HG03025 (cell line): Measurements from ENCODE around the gene ERBB4.
"Not testable (repeated sequence)": the region's sequence is repeated elsewhere in the genome, so short reads cannot be mapped to it uniquely, and the experiment has no call there.

ENCODE experiments used
- ATAC-seq: cut with Tn5 transposase; IDR thresholded peaks from one replicate; pipeline ENCODE4 v1.9.1; 2021; ENCODE audit warnings: mild to moderate bottlenecking, moderate library complexity; ENCODE audit not compliant: unreplicated experiment, low FRiP score

The ERBB4 gene

GRCh38 chr2:212028798-212029394 lies 509.7 kb downstream of the ERBB4 start:
- no peak for ATAC-seq

- no peak for ATAC-seq
These were observed 510.6 kb downstream of the ERBB4 start for GRCh38 chr2:212027681-212028628.

GRCh38 chr2:212024040-212024439 lies 514.6 kb downstream of the ERBB4 start:
- ATAC-seq = no peak

- ATAC-seq = no peak
These were observed 515.6 kb downstream of the ERBB4 start for GRCh38 chr2:212022966-212023365.

GRCh38 chr2:212021947-212022346 lies 516.7 kb downstream of the ERBB4 start:
- ATAC-seq = no peak

- ATAC-seq = no peak
These were observed 523.0 kb downstream of the ERBB4 start for GRCh38 chr2:212015588-212015987.

- no peak for ATAC-seq
These were observed 525.0 kb downstream of the ERBB4 start for GRCh38 chr2:212013626-212014025.

GRCh38 chr2:212010305-212010704 lies 528.3 kb downstream of the ERBB4 start:
- ATAC-seq = not testable (repeated sequence)

- no peak for ATAC-seq
These were observed 530.6 kb downstream of the ERBB4 start for GRCh38 chr2:212007972-212008371.

GRCh38 chr2:212005085-212005671 lies 533.4 kb downstream of the ERBB4 start:
- ATAC-seq = peak; percentile 89

GRCh38 chr2:212001325-212001724 lies 537.3 kb downstream of the ERBB4 start:
- no peak for ATAC-seq

GRCh38 chr2:211996857-211997256 lies 541.7 kb downstream of the ERBB4 start:
- ATAC-seq = no peak

- ATAC-seq = no peak
These were observed 543.8 kb downstream of the ERBB4 start for GRCh38 chr2:211994806-211995205.

- no peak for ATAC-seq
These were observed 548.3 kb downstream of the ERBB4 start for GRCh38 chr2:211990335-211990734.

- ATAC-seq = no peak
These were observed 552.3 kb downstream of the ERBB4 start for GRCh38 chr2:211986313-211986712.

- ATAC-seq = no peak
These were observed 553.2 kb downstream of the ERBB4 start for GRCh38 chr2:211985393-211985792.

GRCh38 chr2:211982162-211982561 lies 556.4 kb downstream of the ERBB4 start:
- ATAC-seq = no peak

- ATAC-seq = no peak
These were observed 557.2 kb downstream of the ERBB4 start for GRCh38 chr2:211981451-211981850.

- ATAC-seq = no peak
These were observed 562.5 kb downstream of the ERBB4 start for GRCh38 chr2:211976076-211976475.

GRCh38 chr2:211967234-211967633 lies 571.4 kb downstream of the ERBB4 start:
- ATAC-seq = no peak

- ATAC-seq = no peak
These were observed 574.6 kb downstream of the ERBB4 start for GRCh38 chr2:211963969-211964368.
